Kidney (tissue), 14 donors: ENCODE results near the gene BABAM2. TPM values are rescaled to one million over a fixed set of nuclear protein-coding genes. Genes with fewer than 3 reads are reported as not detected.

Experiments used
- DNase-seq, 5 donors: peaks; one replicate each; pipeline ENCODE4 v3.0.0-alpha.2; 2013 to 2020
- FAIRE-seq: peaks from 2 replicates; lab custom pipeline; 2012; peaks lifted over from hg19 to GRCh38; lab: Jason Lieb, UNC
- H3K27ac ChIP-seq, 2 donors: one replicate each; pipeline ENCODE4 v1.7.0; 2013; ENCODE audit warnings: low read depth in 2 of 2, low read length in 2 of 2, inconsistent platforms in 1 of 2
- H3K27me3 ChIP-seq: one replicate; pipeline ENCODE4 v1.7.1; 2013; ENCODE audit warnings: low read length, inconsistent platforms; ENCODE audit not compliant: control insufficient read depth, insufficient read depth
- H3K36me3 ChIP-seq, 3 donors: one replicate each; pipeline versions ENCODE4 v1.7.0 to v1.7.1; 2013; ENCODE audit warnings: low read length in 3 of 3, control low read depth in 1 of 3, inconsistent platforms in 1 of 3; ENCODE audit not compliant: insufficient read depth in 3 of 3, control insufficient read depth in 2 of 3
- H3K4me1 ChIP-seq, 3 donors: one replicate each; pipeline versions ENCODE4 v1.7.0 to v1.7.1; 2013; ENCODE audit warnings: low read length in 3 of 3, inconsistent platforms in 1 of 3, low read depth in 1 of 3; ENCODE audit not compliant: control insufficient read depth in 2 of 3, insufficient read depth in 2 of 3
- H3K4me3 ChIP-seq, 3 donors: one replicate each; pipeline versions ENCODE4 v1.7.0 to v1.8.1; 2013; ENCODE audit warnings: low read length in 3 of 3, control low read depth in 1 of 3, inconsistent platforms in 1 of 3
- H3K9ac ChIP-seq, 3 donors: one replicate each; pipeline versions ENCODE4 v1.7.0 to v1.7.1; 2013; ENCODE audit warnings: low read length in 3 of 3, control low read depth in 1 of 3, inconsistent platforms in 1 of 3
- H3K9me3 ChIP-seq, 3 donors: one replicate each; pipeline versions ENCODE4 v1.7.0 to v1.7.1; 2013; ENCODE audit warnings: low read length in 3 of 3, control low read depth in 1 of 3, inconsistent platforms in 1 of 3; ENCODE audit not compliant: control insufficient read depth in 2 of 3, insufficient read depth in 1 of 3
- intact Hi-C: fragments of 100-400 bp; cut with DNase I; formaldehyde crosslinking; loops from one replicate; pipeline ENCODE4 v1.11.1; 2022
- polyA plus RNA-seq: library from polyadenylated mRNA; stranded (reverse); fragments of 350-450 nt; fragmentation: Illumina TruSeq; extraction: RNeasy Lipid Tissue Mini Kit (QIAGEN cat#74804); gene quantifications from one replicate; pipeline ENCODE4 v1.2.3, GENCODE V29; 2014; ENCODE audit warnings: low read depth, low replicate concordance; ENCODE audit not compliant: insufficient read depth
- total RNA-seq: library from RNA; stranded (reverse); fragmentation: NEBNext Ultra II Directional; extraction: Animal tissue kit (Norgen Biotek cat#: 25700); gene quantifications from one replicate; pipeline ENCODE4 v1.2.1, GENCODE V29; 2021
- TF ChIP-seq, protein P1 (sequence below): IDR thresholded peaks from 3 replicates; pipeline ENCODE4 v1.5.1; 2012; ENCODE audit warnings: mild to moderate bottlenecking, moderate library complexity, borderline replicate concordance; ENCODE audit not compliant: insufficient read depth; ENCODE audit errors: extremely low read depth
- donor health status: control.
- donor health status: control.
- donor health status: control.
- donor health status: control.
- donor health status: control.
- donor health status: DM: yes; HTN: yes; CAD: no.
- donor health status: Normal renal cell carcinoma (clear cell type).

The BABAM2 gene
- total and polyA plus RNA-seq, 2 donors from 2014 or later = 68.4 to 74.1 TPM

GRCh38 chr2:27980242-27980641 is 89.7 kb downstream of the BABAM2 start:
- Histone ChIP-seq H3K36me3 (no peaks in the 10 kb centered on the region), H3K4me1 (no peaks in the 10 kb centered on the region), H3K9ac (no peak overlapping the region), H3K27ac (no peak overlapping the region), H3K4me3 (no peak overlapping the region), H3K27me3 (no peaks in the 10 kb centered on the region), H3K9me3 (no peaks in the 10 kb centered on the region)
- TF ChIP-seq, protein P1, sequence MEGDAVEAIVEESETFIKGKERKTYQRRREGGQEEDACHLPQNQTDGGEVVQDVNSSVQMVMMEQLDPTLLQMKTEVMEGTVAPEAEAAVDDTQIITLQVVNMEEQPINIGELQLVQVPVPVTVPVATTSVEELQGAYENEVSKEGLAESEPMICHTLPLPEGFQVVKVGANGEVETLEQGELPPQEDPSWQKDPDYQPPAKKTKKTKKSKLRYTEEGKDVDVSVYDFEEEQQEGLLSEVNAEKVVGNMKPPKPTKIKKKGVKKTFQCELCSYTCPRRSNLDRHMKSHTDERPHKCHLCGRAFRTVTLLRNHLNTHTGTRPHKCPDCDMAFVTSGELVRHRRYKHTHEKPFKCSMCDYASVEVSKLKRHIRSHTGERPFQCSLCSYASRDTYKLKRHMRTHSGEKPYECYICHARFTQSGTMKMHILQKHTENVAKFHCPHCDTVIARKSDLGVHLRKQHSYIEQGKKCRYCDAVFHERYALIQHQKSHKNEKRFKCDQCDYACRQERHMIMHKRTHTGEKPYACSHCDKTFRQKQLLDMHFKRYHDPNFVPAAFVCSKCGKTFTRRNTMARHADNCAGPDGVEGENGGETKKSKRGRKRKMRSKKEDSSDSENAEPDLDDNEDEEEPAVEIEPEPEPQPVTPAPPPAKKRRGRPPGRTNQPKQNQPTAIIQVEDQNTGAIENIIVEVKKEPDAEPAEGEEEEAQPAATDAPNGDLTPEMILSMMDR = no peak
- FAIRE-seq = no peak
- intact Hi-C loops = no loop called here
- no peak for DNase-seq

- Histone ChIP-seq H3K27me3 (no peaks in the 10 kb centered on the region), H3K4me3 (no peak overlapping the region), H3K36me3 (peaks cover 0 to 2% (median 0%) of the 10 kb centered on the region in 3 donors), H3K4me1 (no peaks in the 10 kb centered on the region), H3K9me3 (no peaks in the 10 kb centered on the region), H3K9ac (no peak overlapping the region), H3K27ac (no peak overlapping the region)
- TF ChIP-seq, protein P1 = no peak
- FAIRE-seq = no peak
- no peak for DNase-seq
- intact Hi-C loops = no loop called here
Observed at GRCh38 chr2:27984153-27984552, 93.6 kb downstream of the BABAM2 start.

- DNase-seq (no peak), FAIRE-seq (no peak)
- H3K9ac ChIP-seq = no peak overlapping the region
- TF ChIP-seq, protein P1 = no peak
- H3K4me1 ChIP-seq = peaks cover 0 to 7% (median 2%) of the 10 kb centered on the region in 3 donors
- H3K4me3 ChIP-seq = no peak overlapping the region
- peaks cover 0 to 2% (median 0%) of the 10 kb centered on the region in 3 donors for H3K36me3 ChIP-seq
- intact Hi-C loops = no loop called here
- no peaks in the 10 kb centered on the region for H3K27me3 ChIP-seq
- no peaks in the 10 kb centered on the region for H3K9me3 ChIP-seq
- no peak overlapping the region for H3K27ac ChIP-seq
Observed at GRCh38 chr2:27988306-27988705, 97.8 kb downstream of the BABAM2 start.

- Histone ChIP-seq H3K4me1 (peaks cover 0 to 7% (median 2%) of the 10 kb centered on the region in 3 donors), H3K27me3 (no peaks in the 10 kb centered on the region), H3K9ac (no peak overlapping the region), H3K27ac (no peak overlapping the region), H3K9me3 (no peaks in the 10 kb centered on the region), H3K4me3 (no peak overlapping the region), H3K36me3 (peaks cover 0 to 2% (median 0%) of the 10 kb centered on the region in 3 donors)
- intact Hi-C loops = no loop called here
- no peak for FAIRE-seq
- DNase-seq = no peak
- TF ChIP-seq, protein P1 = no peak
Observed at GRCh38 chr2:27988718-27989117, 98.2 kb downstream of the BABAM2 start.
